GM18873 (cell line): ENCODE measurements around the gene ATP8B4.
A peak's percentile ranks its signal among the peaks of the same experiment; 100 is the strongest.

ENCODE experiments used
- ATAC-seq: cut with Tn5 transposase; IDR thresholded peaks from one replicate; pipeline ENCODE4 v1.9.1; 2021; ENCODE audit warnings: mild to moderate bottlenecking, moderate library complexity, moderate number of reproducible peaks; ENCODE audit not compliant: unreplicated experiment, low FRiP score

ATP8B4 gene

GRCh38 chr15:49830391-49830790, 288.6 kb downstream of the ATP8B4 start:
- ATAC-seq: no peak

DNA sequence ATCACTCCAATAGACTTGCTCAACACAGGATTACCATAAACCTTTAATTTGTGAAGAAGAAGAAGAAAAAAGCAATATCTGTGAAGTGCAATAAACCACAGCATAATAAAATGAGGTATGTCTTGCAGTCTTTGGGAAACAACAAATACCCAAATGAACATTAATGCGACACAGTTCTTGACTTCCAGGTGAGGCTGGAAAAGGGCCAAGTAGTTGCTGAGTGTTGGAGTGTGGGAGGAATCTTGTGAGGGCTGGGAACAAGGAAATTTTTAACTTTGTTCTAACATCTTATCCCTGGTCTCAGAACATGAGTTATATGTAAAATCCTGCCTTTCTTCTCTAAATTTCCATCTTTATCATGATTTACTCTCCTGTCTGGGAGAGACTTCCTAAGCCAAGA, 291.7 kb downstream of the ATP8B4 start:
- ATAC-seq: no peak

GRCh38 chr15:49826640-49827234, 292.3 kb downstream of the ATP8B4 start:
- ATAC-seq: no peak

- ATAC-seq: no peak
These were observed 294.3 kb downstream of the ATP8B4 start for GRCh38 chr15:49824775-49825099.

DNA sequence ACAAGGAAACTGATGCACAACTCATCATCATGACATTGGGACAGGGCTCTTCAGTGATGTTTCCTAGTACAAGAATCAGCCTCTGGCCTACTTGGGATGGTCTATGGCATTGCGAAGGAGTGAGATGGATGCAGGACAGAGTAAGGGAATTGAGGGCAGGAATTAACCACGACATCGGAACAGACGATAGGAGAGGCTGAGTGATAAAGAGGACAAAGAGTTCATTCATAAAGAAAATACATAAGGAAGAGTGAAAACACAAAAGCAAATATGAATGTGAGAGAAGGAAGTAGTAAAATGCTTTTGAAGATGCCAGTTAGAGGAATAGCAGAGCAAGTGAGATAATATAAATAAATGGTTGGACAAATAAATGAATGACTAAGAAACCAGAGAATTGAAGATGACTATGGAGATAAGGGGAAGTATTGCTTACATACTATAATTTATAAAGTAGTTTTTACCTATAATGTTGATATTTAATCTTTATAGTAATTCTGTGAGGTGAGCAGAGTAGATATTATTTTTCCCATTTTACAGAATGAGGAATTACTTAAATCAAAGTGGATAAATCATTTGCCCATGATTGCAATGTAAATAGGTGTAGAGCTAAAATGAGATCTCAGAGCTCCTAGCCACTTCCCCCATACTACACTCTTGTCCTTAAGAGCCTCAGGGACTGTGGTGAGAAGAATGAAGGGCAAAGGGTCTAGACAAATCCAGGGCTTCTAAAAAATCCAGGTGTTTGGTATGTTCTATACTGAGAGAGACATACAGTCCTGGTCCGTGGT, 294.9 kb downstream of the ATP8B4 start:
- no peak for ATAC-seq

GRCh38 chr15:49817100-49817499, 301.9 kb downstream of the ATP8B4 start:
- no peak for ATAC-seq

- peak; percentile 78 for ATAC-seq
These were observed 303.1 kb downstream of the ATP8B4 start for GRCh38 chr15:49815950-49816349.

DNA sequence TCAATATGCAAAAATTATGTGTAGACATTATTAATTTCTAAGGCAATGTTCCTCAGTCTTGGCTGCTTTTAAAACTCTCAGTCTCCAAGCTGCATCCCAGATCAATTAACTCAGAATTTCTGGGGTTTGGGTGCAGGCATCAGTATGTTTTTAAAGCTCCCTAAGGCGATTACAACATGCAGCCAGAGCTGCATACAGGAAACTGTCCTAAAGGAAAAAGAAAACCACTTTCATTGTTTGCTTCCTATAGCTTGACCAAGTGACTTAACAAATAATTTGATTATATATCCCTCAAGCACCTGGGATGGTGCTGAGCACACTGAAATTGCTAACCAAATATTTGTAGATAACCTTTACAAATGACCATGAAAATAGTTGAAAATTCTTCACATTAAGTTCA, 303.5 kb downstream of the ATP8B4 start:
- no peak for ATAC-seq

GRCh38 chr15:49814709-49815108, 304.3 kb downstream of the ATP8B4 start:
- no peak for ATAC-seq

GRCh38 chr15:49813625-49814024, 305.4 kb downstream of the ATP8B4 start:
- no peak for ATAC-seq

DNA sequence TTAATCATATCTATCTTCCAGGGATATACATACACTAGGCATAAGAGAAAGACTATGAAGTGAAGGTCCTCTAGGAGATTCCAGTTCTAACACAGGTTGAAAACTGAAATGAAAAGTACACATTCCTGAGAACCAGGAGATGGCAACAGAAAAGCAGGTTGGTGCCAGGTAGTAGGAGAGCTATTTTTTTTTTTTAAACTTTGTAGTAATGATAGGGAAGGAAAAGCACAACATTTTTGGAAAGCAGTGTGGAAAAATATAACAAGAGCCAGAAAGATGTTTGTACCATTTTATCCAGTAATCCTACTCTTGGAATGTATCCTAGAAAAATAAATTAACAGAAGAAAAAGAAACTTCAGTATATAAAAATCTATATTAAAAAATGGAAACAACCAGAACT, 308.3 kb downstream of the ATP8B4 start:
- no peak for ATAC-seq

DNA sequence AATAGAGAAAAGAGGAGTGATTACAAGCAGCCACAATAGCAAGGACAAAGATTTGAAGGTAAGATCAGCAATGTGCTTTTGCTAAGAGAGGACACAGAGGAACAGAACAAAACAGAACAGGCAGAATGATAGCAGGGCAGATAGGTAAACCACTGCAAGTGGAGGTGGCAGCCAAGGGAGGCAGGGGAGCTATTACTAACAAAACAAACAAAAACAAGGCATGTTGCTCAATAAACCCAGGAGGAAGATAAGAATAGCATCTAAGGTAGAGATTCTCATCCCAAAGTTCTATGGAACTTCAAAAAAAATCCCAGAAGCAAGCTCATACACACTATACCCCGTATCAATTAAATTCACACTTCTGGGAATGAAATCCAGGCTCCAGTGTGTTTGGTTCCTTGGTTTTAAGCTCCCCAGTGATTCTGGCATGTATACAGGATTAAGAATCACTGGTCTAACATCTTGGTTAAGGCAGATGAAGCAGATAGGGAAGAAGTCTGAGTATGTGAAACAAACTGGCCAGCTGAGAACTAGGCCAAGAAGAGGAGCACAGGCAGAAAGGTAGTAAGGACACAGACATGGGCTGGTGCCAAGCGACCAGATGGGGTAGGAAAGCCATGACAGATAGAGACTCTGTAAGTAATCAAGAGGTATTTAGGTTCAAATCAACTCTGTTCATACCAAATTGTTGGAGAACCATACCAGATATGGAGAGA, 309.0 kb downstream of the ATP8B4 start:
- no peak for ATAC-seq

- ATAC-seq: no peak
These were observed 310.7 kb downstream of the ATP8B4 start for GRCh38 chr15:49808341-49808740.
